Measurements from ENCODE around the gene SELENOK.
"Not testable (repeated sequence)": the region's sequence is repeated elsewhere in the genome, so short reads cannot be mapped to it uniquely, and the experiment has no call there.

The SELENOK gene
- 79.4 reads per million, percentile 78 among the genes with 10 or more reads in this experiment for total RNA-seq

DNA sequence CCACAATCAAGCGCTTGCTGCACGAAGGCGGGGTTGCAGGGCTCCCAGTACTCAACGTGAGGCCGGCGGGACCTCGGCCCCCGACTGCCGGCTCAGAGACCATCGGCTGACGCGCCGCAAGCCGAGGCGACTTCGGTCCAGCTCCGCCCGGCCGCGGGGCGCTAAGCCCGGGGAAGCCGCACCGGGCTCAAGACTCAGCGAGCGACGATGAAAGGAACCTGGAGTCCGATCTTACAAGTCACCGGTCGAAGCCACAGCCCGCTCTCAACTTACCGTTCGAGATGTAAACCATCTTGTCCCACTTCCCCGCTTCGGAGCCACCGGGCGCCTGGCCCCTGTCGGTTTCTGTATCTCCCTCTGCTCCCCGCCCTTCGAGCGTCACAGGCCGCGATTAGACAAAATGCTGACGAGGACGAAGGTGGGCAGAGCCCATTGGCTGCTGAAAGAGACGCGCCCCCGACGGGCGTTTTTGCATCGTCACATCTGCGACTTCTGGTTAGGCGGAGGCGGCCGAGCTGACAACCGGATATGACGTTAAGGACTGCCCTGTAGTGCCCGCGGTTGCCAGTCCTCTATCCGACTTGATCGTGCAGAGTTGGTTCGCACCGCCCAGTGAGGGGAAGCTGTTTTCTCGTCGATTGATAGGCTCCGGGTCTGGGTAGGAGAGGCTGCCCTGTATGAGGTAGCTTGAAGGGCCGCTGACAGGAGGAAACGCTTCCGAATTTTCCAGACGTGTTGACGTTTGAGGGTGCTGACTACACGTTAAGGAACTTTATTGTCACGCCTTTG, at the start of gene SELENOK:
TSS of gene SELENOK (minus strand) at position 363 of the 789 bp plus-strand sequence.
- DNase-seq: peak; percentile 97

DNA sequence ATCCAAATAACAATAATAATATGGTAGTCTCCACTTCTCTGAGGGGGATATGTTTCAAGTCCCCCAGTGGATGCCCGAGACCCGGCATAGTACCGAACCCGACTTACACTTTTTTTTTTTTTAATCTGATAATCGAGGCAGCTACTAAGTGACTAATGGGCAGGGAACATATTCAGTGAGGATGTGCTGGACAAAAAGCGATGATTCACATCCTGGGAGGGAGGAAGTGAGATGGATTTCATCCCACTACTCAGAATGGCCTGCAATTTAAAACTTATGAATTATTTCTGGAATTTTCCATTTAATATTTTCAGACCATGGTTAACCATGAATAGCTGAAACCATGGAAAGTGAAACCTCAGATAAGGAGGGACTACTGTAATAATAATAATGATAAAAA, 49.5 kb upstream of the SELENOK start:
- no peak for DNase-seq

DNA sequence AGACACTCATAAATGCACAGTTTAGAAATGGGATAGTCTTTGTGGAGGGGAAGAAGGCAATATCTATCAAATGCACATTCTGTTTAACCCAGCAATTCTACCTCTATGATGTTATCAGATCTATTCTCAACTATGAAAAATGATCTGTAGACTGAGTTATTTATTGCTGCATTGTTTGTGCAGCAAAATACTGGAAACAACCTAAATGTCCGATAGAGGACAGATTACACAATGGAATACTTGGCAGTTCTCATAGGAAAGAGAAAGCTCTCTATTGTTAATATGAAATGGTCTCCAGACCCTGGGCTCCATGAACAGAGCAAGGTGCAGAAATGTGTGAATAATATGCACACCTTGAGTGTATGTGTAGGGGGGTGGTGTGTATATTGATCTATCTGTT, 49.0 kb upstream of the SELENOK start:
- no peak for DNase-seq

DNA sequence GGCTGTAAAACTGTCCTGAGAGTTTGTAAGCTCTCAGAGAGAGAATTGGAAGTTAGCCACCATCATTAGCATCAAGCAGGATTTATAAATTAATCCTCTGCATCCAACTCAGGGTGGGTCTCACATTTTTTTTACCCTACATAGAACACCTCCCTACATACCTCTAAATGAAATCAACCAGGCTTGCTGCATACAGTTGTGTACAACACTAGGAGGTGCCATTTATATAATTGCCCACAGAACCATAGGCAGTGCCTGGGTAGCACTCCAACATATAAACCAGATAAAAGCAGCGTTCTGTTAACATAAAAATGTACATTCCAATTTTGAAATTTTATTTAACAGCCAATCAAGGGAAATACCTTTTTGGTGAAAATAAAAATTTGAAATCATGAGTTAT, 48.2 kb upstream of the SELENOK start:
- DNase-seq: no peak

DNA sequence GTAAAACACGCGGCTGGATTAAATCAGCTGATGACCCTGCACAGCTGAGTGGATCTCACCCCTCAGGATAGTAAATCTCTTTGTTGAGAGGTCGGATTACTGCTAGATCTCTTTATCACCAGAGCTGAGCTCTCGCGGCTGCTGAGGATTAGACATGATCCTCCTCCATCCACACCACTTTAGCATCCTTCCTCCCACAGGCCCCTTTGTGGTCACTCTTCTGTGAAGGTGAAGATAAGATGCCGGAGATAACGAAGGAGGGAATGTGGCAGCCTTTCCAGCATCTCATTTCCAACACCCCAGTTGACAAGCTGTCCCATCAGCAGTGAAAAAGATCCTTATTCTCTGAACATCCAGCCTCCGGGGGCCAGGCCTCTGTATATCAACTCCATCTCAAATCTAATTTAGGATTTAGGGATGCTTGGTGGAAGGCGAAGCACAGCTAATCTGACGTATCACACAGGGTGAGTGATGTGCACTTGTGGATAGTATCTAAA, 47.5 kb upstream of the SELENOK start:
- no peak for DNase-seq

DNA sequence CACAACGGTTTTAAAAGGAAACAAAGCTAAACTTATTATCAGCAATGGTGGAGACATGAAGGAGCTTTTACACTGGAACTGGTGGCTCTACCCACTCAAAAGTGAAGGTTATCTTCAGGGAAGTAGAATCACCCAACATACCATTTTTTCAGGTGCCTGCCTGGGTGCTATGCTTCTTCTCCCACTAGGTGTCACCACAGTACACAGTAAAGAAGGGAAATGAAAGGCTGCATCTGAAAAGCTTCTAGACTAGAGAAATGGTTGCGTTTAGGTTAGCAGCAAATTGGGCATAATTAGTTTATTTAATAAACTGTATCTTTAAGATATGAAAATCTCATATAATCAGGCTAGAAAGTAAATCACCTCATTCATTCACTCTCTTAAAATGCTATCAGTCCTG, 47.0 kb upstream of the SELENOK start:
- DNase-seq: no peak

DNA sequence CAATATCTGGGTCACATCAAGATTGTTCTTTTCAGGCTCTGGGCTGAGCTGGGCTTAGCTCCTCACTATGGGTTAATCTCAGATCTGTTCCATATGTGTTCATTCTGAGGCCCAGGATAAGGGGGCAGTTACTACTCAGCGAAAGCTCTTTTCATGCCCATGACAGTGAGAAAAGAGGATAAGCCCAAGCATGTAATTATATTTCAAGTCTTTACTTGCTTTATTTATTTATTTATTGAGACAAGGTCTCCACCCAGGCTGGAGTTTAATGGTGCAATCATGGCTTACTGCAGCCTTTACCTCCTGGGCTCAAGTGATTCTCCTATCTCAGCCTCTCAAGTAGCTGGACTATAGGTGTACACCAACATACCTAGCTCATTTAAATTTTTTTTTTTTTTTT, 44.7 kb upstream of the SELENOK start:
- no peak for DNase-seq

DNA sequence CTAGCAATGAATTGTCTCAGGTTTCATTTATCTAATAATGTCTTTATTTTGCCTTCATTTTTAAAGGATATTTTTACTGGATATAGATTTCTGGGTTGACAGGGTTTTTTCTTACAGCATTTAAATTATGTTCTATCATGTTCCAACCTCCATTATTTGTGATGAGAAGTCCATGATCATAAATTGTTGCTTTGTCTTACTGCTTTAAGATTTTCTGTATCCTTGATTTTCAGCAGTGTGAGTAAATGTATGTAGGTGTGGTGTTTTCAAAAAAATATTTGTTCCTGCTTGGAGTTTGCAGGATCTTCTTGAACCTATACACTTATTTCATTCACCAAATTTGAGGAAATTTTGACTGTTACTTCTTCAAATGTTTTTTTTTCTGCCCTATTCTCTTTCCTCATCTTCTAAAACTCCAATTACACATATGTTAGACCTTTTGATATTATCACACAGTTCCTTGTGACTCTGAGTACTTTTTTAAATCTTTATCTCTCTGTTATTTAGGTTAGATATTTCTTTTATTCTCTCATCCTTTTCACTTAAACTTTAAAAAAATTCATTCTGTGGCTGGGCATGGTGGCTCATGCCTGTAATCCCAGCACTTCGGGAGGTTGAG, 43.7 kb upstream of the SELENOK start:
- no peak for DNase-seq

DNA sequence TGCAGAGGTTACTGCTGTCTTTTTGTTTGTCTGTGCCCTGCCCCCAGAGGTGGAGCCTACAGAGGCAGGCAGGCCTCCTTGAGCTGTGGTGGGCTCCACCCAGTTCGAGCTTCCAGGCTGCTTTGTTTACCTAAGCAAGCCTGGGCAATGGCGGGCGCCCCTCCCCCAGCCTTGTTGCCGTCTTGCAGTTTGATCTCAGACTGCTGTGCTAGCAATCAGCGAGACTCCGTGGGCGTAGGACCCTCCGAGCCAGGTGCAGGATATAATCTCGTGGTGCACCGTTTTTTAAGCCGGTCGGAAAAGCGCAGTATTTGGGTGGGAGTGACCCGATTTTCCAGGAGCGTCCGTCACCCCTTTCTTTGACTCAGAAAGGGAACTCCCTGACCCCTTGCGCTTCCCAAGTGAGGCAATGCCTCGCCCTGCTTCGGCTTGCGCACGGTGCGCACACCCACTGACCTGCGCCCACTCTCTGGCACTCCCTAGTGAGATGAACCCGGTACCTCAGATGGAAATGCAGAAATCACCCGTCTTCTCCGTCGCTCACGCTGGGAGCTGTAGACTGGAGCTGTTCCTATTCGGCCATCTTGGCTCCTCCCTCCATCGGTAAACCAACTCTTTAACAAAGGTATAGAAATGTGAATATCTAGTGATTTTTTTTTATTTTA, 35.7 kb upstream of the SELENOK start:
- DNase-seq: not testable (repeated sequence)

DNA sequence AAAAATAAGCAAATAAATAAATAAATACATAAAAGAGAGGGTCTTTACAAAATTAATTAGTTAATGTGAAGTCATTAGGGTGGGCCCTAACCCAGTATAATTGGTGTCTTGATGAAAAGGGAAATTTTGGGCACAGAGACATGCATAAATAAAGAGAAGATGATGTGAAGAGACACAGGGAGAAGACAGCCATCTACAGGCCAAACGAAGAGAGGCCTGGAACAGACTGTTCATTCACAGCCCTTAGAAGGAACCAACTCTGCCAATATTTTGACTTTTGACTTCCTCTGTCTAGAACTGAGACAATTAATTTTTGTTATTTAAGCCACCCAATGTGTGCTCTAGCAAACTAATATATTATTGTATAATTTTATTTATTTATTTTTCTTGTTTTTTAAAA, 29.6 kb upstream of the SELENOK start:
- DNase-seq: no peak

DNA sequence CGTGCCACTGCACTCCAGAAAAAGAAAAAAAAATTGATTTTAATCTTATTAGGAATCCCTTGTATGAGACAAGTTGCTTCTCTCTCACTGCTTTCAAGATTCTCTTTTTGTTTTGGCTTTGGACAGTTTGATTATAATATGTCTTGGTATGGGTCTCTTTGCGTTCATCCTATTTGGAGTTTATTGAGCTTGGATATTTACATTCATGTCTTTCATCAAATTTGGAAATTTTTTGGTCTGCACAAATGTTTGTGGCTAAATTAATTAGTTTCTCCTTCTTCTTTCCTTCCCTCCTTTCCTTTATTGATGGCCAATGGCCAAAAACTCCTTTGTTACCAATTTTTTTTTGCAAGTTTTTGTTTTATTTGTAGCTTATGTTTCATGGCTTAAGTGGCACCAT, 28.1 kb upstream of the SELENOK start:
- DNase-seq: no peak

DNA sequence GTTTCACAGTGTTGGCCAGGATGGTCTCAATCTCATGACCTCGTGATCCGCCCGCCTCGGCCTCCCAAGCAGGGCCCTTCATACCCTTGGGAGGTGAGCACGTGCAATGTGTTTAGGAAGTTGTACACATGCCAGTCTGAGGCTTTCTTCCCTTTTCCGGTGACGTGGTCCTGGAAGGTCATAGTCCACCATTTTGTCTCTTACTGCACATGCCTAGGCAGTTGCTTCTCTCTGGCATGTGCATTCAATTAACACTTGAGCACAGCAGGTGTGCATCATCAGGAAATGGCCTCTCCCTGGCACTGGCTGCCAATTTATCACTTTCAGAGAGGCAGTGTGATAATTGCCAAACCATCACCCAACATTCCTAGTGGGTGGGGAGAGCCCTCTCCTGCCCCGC, 21.7 kb upstream of the SELENOK start:
- DNase-seq: no peak

DNA sequence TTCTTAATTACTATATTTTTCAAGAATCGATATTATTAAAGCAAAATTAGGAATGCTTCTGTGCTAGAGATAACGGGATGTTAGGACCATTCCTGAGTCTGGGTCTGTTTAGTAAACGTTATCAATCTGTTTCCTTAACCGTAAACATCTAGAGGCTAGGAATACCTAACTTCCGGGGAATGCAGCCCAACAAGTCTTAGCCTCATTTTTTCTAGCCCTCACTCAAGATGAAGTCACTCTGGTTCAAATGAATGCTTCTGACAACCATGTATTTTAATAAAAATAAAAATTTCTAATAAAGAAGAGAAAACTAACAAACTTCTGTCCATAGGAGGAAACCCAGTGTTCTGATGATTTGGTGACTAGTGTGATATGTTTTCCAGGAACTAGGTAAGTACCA, 11.1 kb upstream of the SELENOK start:
- no peak for DNase-seq

DNA sequence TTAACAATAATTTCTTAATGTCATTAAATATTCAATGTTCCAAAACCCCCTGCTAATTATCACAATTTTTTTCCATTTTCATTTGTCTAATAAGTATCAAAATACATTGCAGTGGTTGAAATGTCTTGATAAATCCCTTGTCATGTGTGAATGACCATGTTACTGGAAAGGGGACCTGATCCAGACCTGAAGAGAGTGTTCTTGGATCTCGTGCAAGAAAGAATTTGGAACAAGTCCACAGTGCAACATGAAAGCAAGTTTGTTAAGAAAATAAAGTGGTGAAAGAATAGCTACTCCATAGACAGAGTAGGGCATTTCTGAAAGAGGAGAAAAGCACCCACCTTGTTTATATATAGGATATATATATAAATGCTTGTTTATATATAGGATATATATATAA, 10.4 kb upstream of the SELENOK start:
- DNase-seq: no peak

DNA sequence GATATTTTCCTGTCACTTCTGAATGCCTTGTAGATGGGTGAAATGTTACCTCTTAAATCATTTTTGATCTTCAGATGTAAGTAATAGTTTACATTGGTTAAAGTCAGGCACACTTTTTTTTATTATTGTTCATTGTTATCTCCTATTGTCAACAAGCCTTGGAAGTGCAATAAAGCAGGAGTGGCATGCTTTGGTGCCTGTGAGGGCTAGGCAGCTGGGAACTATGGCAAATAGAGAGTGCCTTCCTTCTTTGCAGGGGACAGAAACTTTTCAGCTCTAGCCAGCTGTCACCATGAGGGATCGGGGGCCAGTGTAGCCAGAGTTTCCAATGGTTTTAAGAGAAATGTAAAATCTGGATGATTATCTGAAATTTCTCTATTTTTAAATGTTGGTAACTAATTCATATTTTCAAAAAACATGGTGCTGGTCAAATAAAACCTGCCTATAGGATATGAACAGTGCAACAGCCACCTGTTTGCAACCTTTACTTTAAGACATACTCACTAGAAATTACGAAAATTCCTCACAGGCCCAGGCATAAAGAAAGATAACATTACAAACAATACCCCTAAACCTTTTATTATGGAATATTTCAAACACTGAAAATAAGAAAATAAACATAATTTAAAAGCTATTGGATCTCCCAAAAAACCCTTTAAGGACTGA, 9.1 kb upstream of the SELENOK start:
- no peak for DNase-seq

DNA sequence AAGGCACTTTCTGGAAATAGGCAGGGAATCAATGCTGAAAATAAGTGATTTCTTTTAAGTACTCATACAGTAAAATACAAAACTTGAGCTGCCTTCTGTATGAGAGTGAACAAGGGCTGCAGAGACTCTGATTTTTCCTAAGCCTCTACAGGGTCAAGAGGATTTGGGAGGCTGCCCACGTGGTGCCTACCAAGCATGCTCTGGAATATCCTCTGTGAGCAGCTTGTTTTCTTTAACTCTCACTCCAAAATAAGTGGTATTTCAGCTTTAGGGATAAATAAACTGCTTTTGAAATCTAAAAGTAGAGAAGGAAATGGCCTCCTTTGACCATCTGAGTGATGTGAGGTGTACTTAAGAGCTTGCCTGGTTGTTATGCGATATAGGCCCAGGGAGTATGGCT, 8.1 kb upstream of the SELENOK start:
- DNase-seq: no peak

DNA sequence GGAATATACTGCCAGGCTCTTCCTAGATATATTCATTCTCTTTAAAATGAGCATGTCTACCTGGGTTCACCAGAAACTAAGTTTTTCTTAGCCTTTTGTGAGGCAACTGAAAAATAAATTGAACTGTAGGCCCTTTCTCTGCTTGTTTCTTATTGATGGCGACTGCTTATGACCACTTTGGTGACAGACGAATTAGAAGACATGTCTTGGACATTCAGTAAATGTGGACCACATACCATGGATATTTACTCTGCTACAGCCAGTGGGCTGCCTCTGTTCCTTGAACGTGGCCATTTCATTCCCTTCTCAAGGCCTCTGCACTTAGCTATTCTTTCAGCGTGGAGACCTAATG, 603 bp upstream of the SELENOK start:
- no peak for DNase-seq

DNA sequence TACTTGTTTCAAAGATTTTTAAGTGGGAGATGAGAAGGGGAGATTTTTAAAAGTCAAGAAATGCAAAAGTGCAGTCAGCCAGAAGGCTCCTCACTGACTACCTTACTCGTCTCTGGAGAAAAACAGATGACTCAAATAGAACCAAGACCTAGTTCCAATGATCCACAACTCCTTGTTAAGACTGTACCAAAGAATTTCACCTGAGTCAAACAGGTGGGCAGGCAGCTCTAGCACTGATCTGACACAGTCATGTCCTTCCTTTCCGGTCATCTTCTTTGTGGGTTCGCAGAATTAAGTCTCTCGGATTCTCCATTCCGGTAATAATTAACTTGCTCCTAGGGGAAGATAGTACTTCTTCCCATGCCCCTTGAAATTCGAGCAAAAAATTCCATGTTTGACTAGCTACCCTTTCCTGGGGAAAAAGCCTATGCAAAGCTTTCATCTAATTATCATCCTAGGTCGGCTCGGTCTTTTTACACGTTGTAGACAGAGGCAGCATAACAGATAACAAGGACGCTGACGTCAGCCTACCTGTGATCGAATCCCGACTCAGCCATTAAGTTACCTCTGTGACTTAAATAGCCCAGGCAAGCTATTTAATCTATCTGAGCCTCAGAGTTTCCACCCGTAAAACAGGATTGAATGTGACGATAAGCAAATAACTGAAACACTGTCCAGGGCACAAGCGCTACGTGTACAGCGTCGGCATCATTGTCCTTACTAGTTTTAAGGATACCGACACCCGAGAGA, 758 bp downstream of the SELENOK start:
- peak; percentile 62 for DNase-seq

DNA sequence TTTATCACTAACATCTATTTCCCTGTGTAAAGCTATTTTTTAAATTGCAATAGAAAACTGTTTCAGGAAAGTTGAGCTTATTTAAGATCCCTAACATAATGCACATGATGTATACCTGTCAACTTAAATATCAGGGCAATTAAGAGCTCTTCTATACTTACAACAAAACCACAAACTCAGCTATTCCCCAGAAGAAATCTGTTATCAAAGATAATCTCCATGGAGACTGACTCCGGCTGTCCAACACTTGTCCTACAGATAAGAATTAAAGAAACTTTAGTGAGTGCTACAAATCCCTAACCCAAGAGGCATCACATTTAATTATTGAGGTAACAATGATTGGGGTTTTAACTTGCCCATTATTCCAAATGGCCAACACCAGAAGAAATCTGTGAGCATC, 3.4 kb downstream of the SELENOK start:
- DNase-seq: no peak

DNA sequence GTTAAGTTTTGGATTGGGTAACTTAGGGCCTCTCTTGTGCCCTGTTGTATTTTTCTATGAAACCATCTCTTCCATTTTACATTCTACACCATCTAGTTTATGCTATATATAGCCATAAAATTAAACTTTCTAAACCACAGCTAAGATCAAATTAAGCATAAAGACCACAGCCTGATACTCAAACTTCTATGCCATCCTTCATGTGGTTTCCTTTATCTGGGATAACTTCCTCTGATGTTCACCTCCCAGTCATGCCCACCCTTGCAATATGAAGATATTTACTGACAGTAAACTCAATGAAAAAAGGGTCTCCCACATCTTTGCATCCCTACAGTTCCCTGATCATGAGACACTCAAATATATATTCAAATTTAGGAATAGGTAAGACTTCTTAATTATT, 4.2 kb downstream of the SELENOK start:
- no peak for DNase-seq

DNA sequence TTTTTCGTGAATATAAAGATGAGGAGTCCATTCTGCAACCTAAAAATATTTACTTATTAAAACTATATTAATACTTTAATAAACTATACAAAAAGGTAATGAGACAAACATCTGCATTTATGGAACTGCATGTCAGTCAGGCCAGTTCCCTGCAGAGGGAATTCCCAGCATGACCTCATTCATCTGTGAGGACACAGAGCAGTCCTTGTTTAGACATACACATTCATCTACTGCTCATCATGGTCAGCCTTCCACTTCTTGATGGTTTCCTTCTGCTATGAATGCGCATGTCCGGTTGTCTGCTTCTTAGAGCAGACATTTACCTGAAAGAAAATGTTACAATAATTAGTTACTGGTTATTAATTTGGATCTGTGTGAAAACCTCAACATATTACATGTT, 6.4 kb downstream of the SELENOK start:
- DNase-seq: no peak

DNA sequence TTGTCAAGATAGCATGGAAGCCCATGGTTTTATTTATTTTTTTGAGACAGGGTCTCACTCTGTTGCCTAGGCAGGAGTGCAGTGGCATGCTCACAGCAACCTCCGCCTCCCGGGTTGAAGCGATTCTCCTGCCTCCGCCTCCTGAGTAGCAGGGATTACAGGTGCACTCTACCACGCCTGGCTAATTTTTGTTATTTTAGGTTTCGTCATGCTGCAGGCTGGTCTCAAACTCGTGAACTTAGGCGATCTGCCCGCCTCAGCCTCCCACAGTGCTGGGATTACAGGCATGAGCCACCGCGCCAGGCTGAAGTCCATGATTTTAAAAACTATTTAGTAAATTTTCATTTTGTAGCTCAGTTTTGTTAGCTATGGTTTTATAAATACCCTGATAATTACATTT, 7.0 kb downstream of the SELENOK start:
- no peak for DNase-seq

DNA sequence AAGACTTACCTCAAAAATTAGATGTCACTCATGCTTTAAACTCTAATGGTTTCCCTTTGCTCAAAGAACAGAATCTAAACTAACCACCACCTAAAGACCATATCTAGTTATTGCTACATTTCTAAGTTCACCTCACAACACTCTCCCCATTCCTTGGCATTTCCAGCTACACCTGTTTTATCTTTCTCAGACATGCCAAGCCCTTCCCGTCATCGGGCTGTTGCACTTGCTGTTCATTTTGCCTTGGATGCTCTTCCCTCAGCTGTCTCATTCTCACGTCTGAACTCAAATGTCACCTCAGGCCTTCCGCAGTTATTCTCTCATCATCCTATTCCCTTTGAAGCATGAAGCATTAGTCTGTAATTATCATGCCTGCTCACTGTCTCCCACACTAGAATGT, 8.7 kb downstream of the SELENOK start:
- DNase-seq: no peak
